ENCODE results near the gene ARHGEF1.

Gene ARHGEF1

DNA sequence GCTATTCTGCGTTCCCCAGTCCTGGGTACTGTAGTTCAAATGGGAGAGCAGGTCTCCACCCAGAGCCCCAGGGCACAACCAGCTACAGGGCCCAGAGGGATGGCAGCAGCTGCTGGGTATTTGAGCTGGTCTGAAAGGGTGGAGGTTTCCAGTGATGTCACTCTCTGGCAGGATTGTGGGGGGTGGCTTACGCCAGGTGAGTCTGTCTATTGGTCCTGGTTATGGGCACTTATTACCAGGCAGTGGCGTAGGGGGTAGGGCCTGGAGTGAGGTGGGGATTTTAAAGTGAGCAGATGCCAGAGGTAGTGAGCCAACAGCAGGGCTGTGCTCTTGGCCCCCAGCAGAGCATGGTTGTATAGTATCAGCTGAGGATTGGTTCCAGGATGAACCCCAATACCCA lies 16.7 kb upstream of the ARHGEF1 start:
- peaks cover 62% of the 10 kb centered on the region for H3K36me3 Mint-ChIP-seq (ENCODE audit: low read depth)
- no peak overlapping the region for H3K27ac Mint-ChIP-seq
- H3K9me3 Mint-ChIP-seq, result no peaks in the 10 kb centered on the region
- no peaks in the 10 kb centered on the region for H3K27me3 Mint-ChIP-seq (ENCODE audit: low read depth)
- TF ChIP-seq, protein P1, sequence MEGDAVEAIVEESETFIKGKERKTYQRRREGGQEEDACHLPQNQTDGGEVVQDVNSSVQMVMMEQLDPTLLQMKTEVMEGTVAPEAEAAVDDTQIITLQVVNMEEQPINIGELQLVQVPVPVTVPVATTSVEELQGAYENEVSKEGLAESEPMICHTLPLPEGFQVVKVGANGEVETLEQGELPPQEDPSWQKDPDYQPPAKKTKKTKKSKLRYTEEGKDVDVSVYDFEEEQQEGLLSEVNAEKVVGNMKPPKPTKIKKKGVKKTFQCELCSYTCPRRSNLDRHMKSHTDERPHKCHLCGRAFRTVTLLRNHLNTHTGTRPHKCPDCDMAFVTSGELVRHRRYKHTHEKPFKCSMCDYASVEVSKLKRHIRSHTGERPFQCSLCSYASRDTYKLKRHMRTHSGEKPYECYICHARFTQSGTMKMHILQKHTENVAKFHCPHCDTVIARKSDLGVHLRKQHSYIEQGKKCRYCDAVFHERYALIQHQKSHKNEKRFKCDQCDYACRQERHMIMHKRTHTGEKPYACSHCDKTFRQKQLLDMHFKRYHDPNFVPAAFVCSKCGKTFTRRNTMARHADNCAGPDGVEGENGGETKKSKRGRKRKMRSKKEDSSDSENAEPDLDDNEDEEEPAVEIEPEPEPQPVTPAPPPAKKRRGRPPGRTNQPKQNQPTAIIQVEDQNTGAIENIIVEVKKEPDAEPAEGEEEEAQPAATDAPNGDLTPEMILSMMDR (IDR thresholded peaks at IDR 0.05; ENCODE audit: unreplicated experiment in 3 of 3), result no peak
- peaks cover 38% of the 10 kb centered on the region for H3K4me1 Mint-ChIP-seq
- no peak overlapping the region for H3K4me3 Mint-ChIP-seq

DNA sequence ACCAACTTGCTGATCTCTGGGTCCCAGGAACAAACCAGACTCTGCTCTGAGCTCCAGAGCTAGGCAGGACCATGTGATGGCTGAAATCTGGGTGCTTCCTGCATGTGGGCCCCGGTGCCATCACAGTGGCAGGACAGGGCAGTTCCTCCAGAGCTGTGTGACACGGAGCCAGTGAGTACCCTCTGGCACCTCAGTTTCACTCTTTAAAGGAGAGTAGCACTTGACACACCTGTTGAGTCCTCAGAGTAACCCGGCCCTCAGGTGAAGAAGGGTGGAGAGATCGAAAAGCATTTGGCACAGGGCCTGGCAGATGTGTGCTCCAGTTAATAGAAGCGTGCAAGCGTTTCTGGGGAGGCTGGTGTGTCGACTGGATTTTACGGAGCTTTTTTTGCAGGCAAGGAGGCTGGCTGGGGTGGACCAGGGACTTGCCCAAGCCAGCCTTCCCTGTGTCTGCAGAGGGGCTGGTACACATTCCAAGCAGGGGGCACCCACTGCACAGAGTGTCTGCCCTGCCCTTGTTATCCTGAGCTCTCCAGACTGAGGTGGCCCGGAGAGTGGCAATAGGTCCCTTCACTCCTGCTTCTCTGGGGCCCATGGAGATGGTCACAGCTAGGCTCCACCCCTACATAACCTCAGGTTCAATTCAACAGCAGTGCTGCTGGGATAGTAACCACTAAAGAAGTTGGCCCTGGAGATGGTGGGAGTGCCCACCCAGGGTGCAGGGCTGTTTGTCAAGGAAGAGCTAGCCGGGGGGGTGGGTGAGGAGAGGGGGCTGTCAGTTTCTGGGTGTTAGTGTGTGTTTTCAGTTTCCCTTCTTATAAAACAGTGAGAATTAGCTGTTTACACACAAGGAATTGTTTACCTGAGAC lies 14.6 kb upstream of the ARHGEF1 start:
- TF ChIP-seq, protein P1 (IDR thresholded peaks at IDR 0.05; ENCODE audit: unreplicated experiment in 3 of 3), result no peak
- no peaks in the 10 kb centered on the region for H3K27me3 Mint-ChIP-seq (ENCODE audit: low read depth)
- H3K9me3 Mint-ChIP-seq, result no peaks in the 10 kb centered on the region
- H3K36me3 Mint-ChIP-seq (ENCODE audit: low read depth), result peaks cover 44% of the 10 kb centered on the region
- H3K4me3 Mint-ChIP-seq, result no peak overlapping the region
- H3K4me1 Mint-ChIP-seq, result peaks cover 20% of the 10 kb centered on the region
- peak overlapping the region in 1 of 3 experiments; percentile 28 for H3K27ac Mint-ChIP-seq

DNA sequence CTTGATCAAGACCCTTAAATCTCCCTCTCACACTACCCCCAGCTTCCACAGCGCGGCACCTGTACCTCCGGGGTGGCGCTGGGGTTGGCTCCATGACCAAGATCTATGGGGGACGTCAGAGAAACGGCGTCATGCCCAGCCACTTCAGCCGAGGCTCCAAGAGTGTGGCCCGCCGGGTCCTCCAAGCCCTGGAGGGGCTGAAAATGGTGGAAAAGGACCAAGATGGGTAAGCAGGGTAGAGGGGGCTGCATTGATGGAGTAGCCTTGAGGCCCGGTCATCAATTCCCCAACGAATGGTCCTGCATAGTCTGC lies 14.0 kb upstream of the ARHGEF1 start:
- TF ChIP-seq, protein P1 (IDR thresholded peaks at IDR 0.05; ENCODE audit: unreplicated experiment in 3 of 3), result no peak
- Mint-ChIP-seq H3K4me3 (no peak overlapping the region), H3K27me3 (ENCODE audit: low read depth) (no peaks in the 10 kb centered on the region), H3K36me3 (ENCODE audit: low read depth) (peaks cover 39% of the 10 kb centered on the region), H3K27ac (no peak overlapping the region), H3K9me3 (no peaks in the 10 kb centered on the region), H3K4me1 (peaks cover 16% of the 10 kb centered on the region)

DNA sequence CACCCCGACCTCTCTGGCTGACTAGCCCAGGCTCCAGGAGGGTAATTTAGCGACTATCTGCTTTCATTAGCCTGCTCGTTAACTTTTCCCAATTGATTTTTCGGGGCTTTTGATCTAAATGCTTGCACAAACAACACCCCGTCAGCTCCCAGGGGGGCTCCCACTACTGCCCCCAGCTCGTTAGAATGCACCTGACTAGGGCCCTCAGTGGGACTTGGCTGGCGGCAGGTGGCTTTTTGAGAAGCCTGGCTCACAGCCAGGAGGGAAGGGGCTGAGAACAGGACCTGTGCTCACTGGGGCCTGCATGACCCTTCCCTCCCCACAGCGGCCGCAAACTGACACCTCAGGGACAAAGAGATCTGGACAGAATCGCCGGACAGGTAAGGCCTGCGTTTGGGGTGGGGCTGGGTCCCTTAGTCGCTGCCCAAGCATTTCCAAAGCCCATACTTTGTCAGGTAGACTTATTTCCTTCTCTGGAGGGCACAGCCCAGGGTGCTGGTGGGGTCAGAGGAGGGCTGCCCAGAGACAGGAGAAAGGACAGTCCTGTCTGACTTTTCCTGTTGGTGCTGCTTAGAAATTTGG lies 13.5 kb upstream of the ARHGEF1 start:
- Mint-ChIP-seq H3K9me3 (no peaks in the 10 kb centered on the region), H3K4me1 (peaks cover 11% of the 10 kb centered on the region), H3K27ac (no peak overlapping the region), H3K36me3 (ENCODE audit: low read depth) (peaks cover 34% of the 10 kb centered on the region), H3K27me3 (ENCODE audit: low read depth) (no peaks in the 10 kb centered on the region), H3K4me3 (no peak overlapping the region)
- TF ChIP-seq, protein P1 (IDR thresholded peaks at IDR 0.05; ENCODE audit: unreplicated experiment in 3 of 3), result no peak

DNA sequence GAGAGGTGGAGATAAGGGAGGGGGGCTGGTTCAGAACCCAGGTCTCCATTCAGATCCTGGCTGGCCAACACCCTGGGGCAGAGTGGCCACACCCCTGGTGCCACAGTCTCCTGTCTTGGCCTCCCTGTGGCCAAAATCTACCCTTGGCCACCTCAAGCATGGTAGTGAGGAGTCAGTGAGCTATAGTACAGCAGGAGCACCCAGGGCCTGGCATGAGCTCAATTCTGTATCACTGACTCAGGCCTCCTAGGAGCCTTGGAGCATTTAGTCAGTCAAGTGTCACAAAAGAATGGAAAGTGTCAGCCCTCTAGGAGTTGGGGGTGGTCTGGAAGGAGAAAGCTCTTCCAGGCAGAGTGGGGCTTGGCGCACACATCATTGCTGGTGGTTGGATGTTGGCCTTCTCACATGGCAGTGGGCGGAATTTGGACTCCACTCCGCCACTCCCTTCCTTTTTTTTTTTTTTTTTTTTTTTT lies 12.5 kb upstream of the ARHGEF1 start:
- Mint-ChIP-seq H3K4me1 (peaks cover 8% of the 10 kb centered on the region), H3K36me3 (ENCODE audit: low read depth) (peaks cover 27% of the 10 kb centered on the region), H3K4me3 (no peak overlapping the region), H3K27me3 (ENCODE audit: low read depth) (no peaks in the 10 kb centered on the region), H3K27ac (no peak overlapping the region), H3K9me3 (no peaks in the 10 kb centered on the region)
- TF ChIP-seq, protein P1 (IDR thresholded peaks at IDR 0.05; ENCODE audit: unreplicated experiment in 3 of 3), result no peak

Data from nephron (organoid).